Measurements from ENCODE around the gene CDC20B. TPM values are rescaled to one million over a fixed set of nuclear protein-coding genes. Genes with fewer than 3 reads are reported as not detected.
A peak's percentile ranks its signal among the peaks of the same experiment; 100 is the strongest.
"Not testable (repeated sequence)": the region's sequence is repeated elsewhere in the genome, so short reads cannot be mapped to it uniquely, and the experiment has no call there.

Gene CDC20B
- total RNA-seq, 1 experiment from 2014 or later = not detected

DNA sequence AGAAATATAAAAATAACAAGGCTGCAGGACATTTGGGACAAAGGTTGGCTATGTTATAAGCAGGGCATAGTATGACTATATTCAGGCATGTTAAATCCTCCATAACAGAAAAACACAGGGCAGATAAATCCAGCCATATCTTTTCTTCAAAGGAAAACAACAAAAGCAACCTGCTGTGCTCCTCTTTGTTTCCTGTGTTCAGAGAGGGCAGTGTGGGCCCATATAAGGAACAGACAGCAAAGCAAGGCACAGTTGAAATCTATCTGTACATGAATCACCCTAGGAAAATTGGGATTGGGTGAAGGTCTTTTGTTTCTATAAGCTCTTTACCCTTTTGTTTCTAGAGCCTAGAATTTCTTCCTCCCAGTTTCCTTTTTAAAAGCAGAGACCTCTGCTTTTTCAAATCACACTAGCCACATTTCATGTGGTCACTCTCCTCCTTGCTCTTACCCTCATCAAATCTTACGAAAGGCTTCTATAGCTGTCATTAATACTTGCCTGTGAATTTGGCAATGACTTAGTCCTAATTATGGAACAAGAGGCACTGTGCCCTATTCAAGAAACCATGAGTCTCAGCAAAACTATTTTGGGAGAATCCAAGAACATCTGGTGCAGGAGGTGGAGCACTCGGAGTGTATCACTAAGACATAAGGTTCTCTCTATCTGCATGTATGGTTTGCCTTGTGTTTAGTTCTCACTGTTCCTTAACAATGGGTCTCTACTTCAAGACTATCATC is 68.8 kb downstream of the CDC20B start:
- no peak for DNase-seq (ENCODE audit: low read depth)

DNA sequence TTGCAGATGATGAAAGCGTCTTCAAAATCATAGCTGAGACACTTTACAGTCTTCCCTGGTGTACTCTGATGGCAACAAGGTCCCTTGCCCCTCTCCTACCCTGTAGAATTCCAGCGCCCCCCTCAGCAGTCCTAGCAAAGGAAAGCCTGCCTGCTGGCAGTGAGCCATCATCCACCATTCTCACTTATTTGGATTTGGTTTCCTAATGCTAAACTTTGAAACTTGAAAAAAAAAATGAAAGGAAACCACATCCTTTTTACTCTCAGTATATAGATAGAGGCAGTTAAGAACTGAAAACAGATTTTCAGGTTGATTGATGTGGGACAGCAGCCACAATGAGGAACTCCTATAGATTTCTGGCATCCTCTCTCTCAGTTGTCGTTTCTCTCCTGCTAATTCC is 70.6 kb downstream of the CDC20B start, which contains the start of gene GZMA:
Gene GZMA, plus strand, starts transcription at position 299 of the 400 bp plus-strand sequence. Its CDS starts 37 bp downstream, at position 336.
- DNase-seq (ENCODE audit: low read depth) = no peak

DNA sequence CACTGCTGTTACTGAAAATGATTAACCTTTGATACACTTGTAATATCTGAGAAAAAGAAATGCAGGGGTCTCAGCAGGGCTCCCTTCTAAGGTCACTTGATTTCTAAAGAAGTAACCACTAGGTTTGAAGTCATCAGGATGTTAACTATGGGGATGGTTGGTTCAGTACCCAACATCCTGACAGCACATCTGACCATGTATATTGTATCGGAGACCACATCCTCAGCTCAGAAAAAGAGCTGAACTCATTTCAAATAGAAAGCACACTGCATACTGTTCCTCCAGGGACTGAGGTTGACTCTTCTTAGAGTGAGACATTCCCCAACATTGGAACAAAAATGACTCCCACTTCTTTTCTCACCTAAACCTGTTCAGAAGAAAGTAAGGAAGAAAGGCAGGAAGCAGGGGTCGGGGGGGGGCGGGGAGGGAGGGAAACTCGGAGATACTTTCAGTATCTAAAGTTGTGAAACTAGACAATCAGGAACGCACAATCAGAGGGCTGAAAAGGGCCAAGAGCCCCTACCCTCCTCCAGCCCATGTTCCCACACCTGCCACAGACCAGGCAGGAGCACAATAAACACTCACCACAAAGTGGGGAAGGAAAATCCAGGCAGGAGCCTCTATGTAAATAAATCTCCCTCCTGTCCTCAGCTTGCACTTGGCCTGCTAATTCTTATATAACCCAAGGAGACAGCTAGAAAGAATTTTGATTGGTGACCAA is 71.3 kb downstream of the CDC20B start:
- DNase-seq (ENCODE audit: low read depth) = no peak

DNA sequence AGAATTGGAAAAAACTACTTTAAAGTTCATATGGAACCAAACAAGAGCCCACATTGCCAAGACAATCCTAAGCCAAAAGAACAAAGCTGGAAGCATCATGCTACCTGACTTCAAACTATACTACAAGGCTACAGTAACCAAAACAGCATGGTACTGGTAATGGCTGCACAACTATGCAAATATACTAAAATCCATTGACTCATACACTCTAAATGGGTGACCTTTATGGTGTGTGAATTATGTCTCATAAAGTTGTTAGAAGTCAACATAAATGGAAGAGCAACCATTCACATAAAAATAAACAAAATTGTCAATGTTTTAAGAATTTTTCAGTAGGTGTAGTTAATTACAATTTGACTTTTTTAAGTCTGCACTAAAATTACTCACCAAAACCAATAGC is 71.8 kb downstream of the CDC20B start:
- DNase-seq (ENCODE audit: low read depth) = not testable (repeated sequence)

DNA sequence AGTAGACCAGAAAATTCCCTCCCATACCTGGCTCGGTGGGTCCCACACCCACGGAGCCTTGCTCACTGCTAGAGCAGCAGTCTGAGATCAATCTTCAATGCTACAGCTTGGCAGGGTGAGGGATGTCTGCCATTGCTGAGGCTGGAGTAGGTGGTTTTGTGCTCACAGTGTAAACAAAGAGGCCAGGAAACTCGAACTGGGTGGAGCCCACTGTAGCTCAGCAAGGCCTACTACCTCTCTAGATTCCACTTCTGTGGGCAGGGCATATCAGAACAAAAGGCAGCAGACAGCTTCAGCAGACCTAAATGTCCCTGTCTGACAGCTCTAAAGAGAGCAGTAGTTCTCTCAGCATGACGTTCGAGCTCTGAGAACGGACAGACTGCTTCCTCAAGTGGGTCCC is 76.1 kb downstream of the CDC20B start:
- no peak for DNase-seq (ENCODE audit: low read depth)

DNA sequence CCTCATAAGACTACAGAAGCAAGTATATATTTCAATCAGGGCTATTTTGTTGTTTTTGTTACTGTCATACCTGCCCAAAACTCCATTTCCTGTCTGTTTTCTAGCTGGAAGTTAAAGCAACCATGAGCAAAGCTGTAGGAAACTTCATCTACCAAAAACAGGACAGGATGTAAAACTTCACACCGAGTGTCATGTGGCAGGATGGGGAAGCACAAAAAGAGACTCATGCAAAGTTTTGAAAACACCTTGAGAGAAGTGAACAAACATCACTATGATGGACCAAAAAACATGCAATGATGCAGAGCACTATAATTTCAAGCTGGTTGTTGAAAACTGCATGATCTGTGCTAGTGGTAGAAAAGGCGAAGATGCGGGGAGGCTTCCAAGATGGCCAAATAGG is 76.8 kb downstream of the CDC20B start:
- no peak for DNase-seq (ENCODE audit: low read depth)

DNA sequence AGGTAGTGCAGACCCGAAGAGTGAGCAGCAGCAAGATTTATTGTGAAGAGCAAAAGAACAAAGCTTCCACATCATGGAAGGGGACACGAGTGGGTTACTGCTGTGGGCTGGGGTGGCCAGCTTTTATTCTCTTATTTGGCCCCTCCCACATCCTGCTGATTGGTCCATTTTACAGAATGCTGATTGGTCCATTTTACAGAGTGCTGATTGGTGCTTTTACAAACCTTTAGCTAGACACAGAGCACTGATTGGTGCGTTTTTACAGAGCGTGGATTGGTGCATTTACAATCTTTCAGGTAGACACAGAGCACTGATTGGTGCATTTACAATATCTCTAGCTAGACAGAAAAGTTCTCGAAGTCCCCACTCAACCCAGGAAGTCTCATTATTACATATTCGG is 82.0 kb downstream of the CDC20B start:
- DNase-seq (ENCODE audit: low read depth) = not testable (repeated sequence)

DNA sequence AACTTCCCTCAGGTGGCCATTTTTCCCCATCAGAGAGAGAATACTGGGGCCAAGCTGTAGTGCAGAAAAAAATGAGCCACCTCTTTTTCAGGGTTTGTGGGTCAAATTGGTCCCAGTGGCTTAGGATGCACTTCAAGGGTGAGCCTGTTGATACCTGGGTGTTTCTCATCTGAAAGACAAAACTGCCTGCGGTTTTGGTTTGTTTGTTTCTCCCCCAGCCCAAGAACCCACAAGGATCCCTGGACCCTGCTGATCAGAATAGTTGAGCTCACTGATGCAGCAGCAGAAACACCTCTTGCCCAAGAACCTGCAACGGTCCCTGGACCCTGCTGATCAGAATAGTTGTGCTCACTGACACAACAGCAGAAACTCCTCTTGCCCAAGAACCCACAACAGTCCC is 83.7 kb downstream of the CDC20B start:
- not testable (repeated sequence) for DNase-seq (ENCODE audit: low read depth)

DNA sequence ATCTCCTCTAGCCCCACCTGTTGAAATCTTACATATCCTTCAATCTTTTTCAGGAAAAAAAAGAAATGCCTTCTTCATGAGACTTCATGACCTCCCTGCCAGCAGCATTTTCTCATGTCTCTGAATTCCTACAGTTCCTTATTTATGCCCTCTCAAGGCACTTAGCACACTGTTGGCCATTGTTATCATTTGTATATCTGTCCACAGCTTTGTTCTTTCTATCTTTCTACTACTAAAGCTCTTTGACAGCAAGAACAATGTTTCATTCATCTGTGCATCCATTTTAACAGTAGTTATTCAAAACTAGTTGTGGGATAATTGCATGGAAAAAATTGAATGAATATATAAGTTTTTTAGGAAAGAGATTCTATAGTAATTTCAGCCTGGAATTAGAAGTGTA is 91.4 kb downstream of the CDC20B start:
- DNase-seq (ENCODE audit: low read depth) = no peak

DNA sequence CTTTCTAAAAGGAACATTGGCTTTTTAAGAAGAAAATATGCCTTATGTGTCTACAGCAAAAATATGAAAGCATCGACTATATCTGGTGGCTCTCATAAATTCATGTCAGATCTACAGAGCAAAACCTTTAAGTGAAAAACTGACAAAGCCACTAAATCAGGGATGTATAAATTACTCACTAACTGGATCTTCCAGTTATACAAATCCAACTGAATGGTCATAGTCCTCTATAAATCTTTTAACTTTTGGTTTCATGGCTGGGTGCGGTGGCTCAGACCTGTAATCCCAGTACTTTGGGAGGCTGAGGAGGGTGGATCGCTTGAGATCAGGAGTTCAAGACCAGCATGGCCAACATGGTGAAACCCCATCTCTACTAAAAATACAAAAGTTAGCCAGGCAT is 99.8 kb downstream of the CDC20B start:
- DNase-seq (ENCODE audit: low read depth) = no peak

DNA sequence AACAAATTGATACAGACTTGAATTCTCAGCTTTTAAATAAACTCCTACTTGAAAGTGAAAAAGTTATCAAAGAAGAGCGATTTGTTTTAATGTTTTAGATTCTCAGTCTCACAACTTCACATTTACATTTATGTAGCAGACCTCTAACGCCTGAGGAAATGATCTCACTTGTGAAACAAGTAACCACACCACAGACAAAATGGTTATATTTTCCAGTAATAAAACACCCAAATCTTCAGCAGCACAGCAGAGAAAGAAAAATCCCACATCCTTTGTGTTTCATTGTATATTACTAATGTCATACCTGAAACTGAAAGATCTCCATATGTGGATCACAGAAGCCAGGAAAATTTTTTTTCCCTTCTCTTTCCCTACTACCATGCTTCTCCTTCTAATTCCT is 100.3 kb downstream of the CDC20B start:
- no peak for DNase-seq (ENCODE audit: low read depth)

DNA sequence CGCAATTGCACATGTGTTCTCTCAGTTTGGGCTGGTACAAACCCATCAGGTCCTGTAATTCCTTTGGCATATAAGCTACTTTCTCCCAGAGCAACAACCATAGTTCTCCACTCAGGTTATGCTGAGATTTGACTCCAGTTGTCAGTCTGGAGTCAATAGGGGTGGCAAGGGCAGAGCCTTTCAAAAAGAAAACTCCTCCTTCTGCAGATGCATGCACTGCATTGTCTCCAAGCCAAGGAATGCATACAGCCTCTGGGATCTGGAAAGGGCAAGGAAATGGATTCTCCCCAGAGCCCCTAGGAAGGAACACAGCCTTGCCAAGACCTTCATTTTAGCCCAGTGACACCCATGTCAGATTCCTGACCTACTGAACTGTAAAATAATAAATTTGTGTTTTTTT is 101.6 kb downstream of the CDC20B start:
- no peak for DNase-seq (ENCODE audit: low read depth)

DNA sequence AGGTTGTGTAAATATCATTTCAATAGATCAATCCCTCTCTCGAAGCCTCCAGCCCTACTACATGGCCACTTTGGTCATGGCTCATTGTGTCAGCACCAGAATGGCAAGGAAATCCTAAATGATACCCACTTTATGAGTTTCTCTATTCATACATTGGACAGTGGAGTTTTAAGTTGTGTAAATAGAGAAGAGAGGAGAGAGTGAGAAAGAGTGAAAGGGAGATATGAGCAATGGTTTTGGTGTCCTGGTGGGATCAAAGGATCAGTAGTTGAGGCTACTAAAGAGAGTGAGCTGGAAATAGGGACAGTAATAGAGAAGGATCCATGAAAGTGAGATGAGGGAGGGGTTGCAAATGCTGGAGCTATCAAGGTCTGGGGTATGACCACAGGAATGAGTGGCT is 102.0 kb downstream of the CDC20B start:
- no peak for DNase-seq (ENCODE audit: low read depth)

DNA sequence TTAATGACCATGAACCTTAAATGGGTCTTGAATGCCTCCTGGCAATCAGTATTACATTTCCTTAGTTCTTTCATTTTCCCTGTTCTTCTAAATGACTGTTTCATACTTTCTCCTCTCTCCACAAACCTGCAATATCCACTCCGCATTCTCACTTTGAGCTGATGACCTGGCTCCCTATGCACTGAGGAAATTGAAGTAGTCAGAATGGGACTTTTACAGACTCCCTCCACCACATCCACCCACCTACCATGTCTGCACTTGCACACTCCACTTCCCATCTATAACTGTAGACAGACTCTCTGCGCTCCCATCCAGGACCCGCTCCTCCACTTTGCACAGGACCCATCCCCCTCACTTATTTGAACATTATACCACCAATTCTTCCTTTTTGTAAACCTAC is 106.7 kb downstream of the CDC20B start:
- DNase-seq (ENCODE audit: low read depth) = no peak

DNA sequence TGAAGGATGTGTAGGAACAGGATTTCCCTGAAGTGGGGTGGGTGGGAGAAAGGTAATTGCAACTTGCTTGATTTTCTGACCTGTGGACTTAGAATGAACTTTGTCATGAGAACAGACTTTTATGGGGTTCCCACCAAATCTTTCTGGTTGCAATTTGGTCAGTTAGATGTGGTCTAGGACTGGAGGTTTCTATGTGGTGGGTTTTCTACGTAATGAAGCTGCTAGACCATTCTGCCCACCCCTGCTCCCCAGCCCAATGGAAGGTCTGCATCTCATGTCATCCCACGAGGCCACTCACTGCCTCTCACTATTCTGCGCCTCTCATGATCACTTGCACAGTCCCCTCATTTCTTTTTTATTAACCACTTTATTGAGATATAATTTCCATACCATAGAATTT is 108.5 kb downstream of the CDC20B start:
- no peak for DNase-seq (ENCODE audit: low read depth)

DNA sequence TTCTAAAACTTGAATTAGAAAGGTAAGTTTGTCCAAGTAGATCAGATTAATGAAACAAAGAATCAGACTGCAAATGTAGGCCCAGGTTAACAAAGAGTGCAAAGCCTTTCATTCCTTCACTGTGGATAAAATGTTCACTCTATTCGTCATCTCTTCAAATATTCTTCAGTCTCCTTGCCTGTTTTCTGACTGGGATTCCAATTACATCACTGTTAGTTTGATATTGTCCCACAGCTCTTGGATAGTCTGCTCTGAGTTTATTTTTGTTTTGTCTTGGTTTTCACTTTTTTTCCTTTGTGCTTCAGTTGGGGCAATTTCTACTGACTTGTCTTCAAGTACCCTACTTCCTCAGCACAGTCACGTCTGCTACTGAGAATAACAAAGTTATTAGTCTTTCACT is 109.1 kb downstream of the CDC20B start:
- peak; percentile 30 for DNase-seq (ENCODE audit: low read depth)

DNA sequence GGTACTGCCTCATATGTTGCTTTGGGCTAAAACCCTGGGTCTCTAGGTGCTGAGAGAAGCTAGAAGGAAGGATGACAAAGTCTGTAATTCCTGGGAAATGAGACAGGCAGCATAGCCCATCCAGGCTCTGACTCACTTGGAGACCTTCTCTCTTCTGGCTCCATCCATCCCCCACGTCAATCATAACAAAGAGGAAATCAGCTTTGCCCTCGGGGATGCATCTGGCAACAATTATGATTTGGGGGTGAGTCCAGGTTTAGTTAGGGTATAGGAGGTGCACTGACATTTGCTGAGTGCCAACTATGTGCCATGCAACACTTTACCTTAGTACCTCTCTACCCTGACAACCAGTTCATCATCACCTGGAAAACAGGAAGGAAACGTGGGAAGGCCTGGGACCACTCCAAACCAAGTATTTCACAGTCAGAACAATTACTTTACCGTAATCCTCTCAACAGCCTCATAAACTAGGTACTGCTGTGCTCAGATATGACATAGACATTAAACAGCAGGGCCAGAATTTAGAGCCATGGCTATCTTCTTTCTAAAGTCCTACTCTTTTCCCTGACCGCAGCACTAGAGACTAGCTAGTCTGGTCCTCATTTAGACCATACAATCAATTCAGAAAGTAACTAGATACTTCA is 109.6 kb downstream of the CDC20B start:
- peak; percentile 71 for DNase-seq (ENCODE audit: low read depth)

Other genes starting within 250 kb of the CDC20B start
- 1.9 and 5.0 TPM in 2 replicates for gene ESM1, start 187.6 kb downstream of the CDC20B start, total RNA-seq (2014; rRNA removed; shearing (Covaris generic))
- not detected in 2 replicates for gene GZMK, start 148.9 kb downstream of the CDC20B start, total RNA-seq (2014; rRNA removed; shearing (Covaris generic))
- 1.8 TPM in 1 of 2 replicates, not detected in the other for gene GZMA, start 70.5 kb downstream of the CDC20B start, total RNA-seq (2014; rRNA removed; shearing (Covaris generic))
- 126 and 136 TPM in 2 replicates for gene GPX8, start 13.0 kb downstream of the CDC20B start, total RNA-seq (2014; rRNA removed; shearing (Covaris generic))
- 0.95 and 2.1 TPM in 2 replicates for gene MCIDAS, start 54.1 kb upstream of the CDC20B start, total RNA-seq (2014; rRNA removed; shearing (Covaris generic))
- gene CCNO, start 60.4 kb upstream of the CDC20B start, total RNA-seq (2014; rRNA removed; shearing (Covaris generic)) = 6.2 and 7.1 TPM in 2 replicates
- 27.7 and 41.6 TPM in 2 replicates for gene DHX29, start 134.5 kb upstream of the CDC20B start, total RNA-seq (2014; rRNA removed; shearing (Covaris generic))
- gene MTREX, start 134.8 kb upstream of the CDC20B start, total RNA-seq (2014; rRNA removed; shearing (Covaris generic)) = 219 and 221 TPM in 2 replicates